ENCODE results near the gene DNTTIP2.
A peak's percentile ranks its signal among the peaks of the same experiment; 100 is the strongest.

DNTTIP2 gene

DNA sequence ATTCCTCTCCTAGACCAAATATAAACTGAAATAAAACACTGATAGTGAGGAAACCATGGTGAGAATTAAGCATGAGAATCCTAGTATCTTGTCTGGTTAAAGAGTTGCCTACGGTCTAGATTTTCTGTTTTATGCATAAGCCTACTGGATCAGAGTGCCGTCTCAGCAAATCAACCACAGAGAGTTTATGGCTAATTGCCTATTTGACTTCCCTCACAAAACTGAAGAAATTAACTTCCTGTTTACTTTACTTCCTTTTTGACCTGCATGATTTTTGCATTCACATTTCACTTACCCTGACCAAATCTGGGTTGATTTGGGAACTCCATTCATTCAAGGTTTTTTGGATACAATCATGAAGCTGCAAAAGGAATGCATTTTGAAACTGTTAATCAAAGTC lies 25.2 kb upstream of the DNTTIP2 start:
- no peak overlapping the region for H3K4me3 ChIP-seq (ENCODE audit: low read depth, low read length)
- TF ChIP-seq, protein P1, sequence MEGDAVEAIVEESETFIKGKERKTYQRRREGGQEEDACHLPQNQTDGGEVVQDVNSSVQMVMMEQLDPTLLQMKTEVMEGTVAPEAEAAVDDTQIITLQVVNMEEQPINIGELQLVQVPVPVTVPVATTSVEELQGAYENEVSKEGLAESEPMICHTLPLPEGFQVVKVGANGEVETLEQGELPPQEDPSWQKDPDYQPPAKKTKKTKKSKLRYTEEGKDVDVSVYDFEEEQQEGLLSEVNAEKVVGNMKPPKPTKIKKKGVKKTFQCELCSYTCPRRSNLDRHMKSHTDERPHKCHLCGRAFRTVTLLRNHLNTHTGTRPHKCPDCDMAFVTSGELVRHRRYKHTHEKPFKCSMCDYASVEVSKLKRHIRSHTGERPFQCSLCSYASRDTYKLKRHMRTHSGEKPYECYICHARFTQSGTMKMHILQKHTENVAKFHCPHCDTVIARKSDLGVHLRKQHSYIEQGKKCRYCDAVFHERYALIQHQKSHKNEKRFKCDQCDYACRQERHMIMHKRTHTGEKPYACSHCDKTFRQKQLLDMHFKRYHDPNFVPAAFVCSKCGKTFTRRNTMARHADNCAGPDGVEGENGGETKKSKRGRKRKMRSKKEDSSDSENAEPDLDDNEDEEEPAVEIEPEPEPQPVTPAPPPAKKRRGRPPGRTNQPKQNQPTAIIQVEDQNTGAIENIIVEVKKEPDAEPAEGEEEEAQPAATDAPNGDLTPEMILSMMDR (IDR thresholded peaks at IDR 0.05; ENCODE audit: control insufficient read depth, extremely low read depth, insufficient read depth), result no peak
- DNase-seq (ENCODE audit: low read depth), result peak; percentile 36

DNA sequence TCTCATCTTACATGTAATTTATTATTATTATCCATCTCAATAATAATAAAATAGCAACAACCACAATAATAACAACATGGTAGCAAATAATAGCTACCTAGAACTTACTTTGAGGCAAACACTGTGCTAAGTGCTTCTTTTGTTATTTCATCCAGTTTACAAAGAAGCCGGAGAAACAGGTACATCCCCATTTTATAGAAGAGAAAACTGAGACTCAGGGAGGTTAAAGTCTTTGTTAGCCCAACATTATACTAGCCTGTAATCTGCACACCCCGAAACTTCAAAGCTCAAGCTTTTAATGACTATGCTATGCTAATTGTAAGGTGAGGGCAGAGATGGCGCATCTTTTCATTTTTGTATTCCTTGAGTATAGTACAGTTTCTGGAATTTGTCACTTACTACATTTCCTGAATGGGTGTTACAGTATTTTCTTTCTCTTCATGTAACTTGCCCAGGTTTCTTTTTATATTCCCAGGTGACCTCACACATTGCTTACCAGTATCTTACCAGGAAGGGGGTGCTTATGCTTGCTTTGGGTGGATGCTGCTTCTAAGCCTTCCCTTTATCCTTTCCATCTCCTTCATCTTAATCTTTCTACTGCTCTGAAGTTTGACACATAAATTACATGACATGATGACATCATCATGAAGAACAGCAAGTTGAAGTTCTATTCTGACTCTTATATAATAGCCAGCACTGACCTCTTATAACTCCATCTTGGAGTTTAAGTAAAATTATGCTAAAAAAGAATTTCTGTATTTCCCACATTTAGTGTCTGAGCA lies 21.9 kb upstream of the DNTTIP2 start:
- TF ChIP-seq, protein P1 (IDR thresholded peaks at IDR 0.05; ENCODE audit: control insufficient read depth, extremely low read depth, insufficient read depth), result no peak
- no peak overlapping the region for H3K4me3 ChIP-seq (ENCODE audit: low read depth, low read length)
- DNase-seq (ENCODE audit: low read depth), result no peak

DNA sequence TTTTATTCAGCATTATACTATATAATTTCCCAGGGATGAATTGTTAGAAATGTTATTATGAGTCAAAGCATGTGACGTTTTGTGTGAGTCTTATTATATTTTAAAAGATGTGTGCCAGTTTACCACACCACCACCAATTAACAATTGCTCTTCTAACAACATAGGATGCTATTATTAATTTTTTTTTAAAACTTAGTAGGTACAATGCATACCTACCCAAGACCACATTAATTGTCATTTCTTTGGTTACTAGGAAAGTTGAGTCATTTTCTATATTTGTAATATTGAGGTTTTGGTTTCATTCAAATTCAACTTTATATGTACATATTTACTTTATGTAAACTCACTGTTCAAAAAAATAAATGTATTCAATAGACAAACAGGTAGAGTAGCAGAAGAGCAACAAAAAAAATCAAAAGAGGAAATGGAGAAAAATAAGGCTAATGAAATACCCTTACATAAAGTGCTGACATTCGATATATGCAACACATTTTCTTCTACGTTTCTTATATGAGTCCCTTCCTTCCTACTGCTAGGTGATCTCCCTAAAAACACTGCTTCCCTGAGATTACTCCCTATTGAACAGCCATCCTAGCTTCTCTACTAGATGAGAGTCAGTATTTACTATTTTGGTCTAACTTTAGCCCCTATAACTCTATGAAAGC lies 20.7 kb upstream of the DNTTIP2 start:
- TF ChIP-seq, protein P1 (IDR thresholded peaks at IDR 0.05; ENCODE audit: control insufficient read depth, extremely low read depth, insufficient read depth), result no peak
- peak; percentile 40 for DNase-seq (ENCODE audit: low read depth)
- H3K4me3 ChIP-seq (ENCODE audit: low read depth, low read length), result no peak overlapping the region

GRCh38 chr1:93888900-93889299 lies 9.9 kb upstream of the DNTTIP2 start:
- no peak overlapping the region for H3K4me3 ChIP-seq (ENCODE audit: low read depth, low read length)
- no peak for DNase-seq (ENCODE audit: low read depth)

DNA sequence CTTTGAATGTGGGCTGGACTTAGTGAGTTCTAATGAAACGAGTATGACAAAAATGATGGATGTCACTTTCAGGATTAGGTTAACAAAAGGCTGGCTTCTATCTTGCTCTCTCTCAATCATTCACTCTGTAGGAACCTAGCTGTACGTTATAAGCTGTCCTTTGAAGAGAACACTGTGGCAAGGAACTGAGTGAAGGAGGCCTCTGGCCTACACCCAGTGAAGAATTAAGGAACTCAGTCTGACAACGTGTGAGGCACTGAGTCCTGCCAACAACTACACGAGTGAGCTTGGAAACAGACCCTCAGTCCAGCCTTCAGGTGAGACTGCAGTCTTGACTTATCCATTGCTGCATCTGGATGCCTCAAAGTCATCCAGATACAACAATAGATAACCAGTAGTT lies 3.3 kb upstream of the DNTTIP2 start:
- DNase-seq (ENCODE audit: low read depth), result no peak
- no peak overlapping the region for H3K4me3 ChIP-seq (ENCODE audit: low read depth, low read length)
- TF ChIP-seq, protein P1 (IDR thresholded peaks at IDR 0.05; ENCODE audit: control insufficient read depth, extremely low read depth, insufficient read depth), result no peak

More at GRCh38 chr1:93888900-93889299, 9.9 kb upstream of the DNTTIP2 start:
- TF ChIP-seq, protein P1 (IDR thresholded peaks at IDR 0.05; ENCODE audit: control insufficient read depth, extremely low read depth, insufficient read depth), result no peak

- TF ChIP-seq, protein P1 (IDR thresholded peaks at IDR 0.05; ENCODE audit: control insufficient read depth, extremely low read depth, insufficient read depth), result no peak
- no peak overlapping the region for H3K4me3 ChIP-seq (ENCODE audit: low read depth, low read length)
- no peak for DNase-seq (ENCODE audit: low read depth)
Observed at GRCh38 chr1:93880731-93881130, 1.7 kb upstream of the DNTTIP2 start.
